Gastrocnemius medialis (tissue), 4 donors: ENCODE results near the gene CFLAR. TPM values are rescaled to one million over a fixed set of nuclear protein-coding genes. Genes with fewer than 3 reads are reported as not detected.

Source experiments
- ATAC-seq, 2 donors: fragments of 150-250 bp; one replicate each; pipeline ENCODE4 v1.9.1; 2016
- DNase-seq, 2 donors: peaks; one replicate each; pipeline ENCODE4 v3.0.0-alpha.2; 2019
- H3K27ac ChIP-seq, 4 donors: fragments of 200-600 bp; sonication (generic); 1 replicate in 1 of 4; 2 replicates in 3 of 4; pipeline ENCODE4 v1.5.1; 2016 to 2018; ENCODE audit warnings: mild to moderate bottlenecking in 2 of 4, moderate library complexity in 1 of 4
- H3K27me3 ChIP-seq, 3 donors: fragments of 200-600 bp; sonication (generic) in 2 of 3; 1 replicate in 1 of 3; 2 replicates in 2 of 3; pipeline versions ENCODE4 v1.5.1 to v1.6.0; 2016 to 2019; ENCODE audit warnings: mild to moderate bottlenecking in 1 of 3, moderate library complexity in 1 of 3
- H3K36me3 ChIP-seq, 2 donors: fragments of 200-600 bp; sonication (generic) in 1 of 2; one replicate each; pipeline ENCODE4 v1.5.1; 2017 to 2018
- H3K4me1 ChIP-seq, 2 donors: fragments of 200-600 bp; sonication (generic) in 1 of 2; one replicate each; pipeline ENCODE4 v1.5.1; 2016 to 2017; ENCODE audit warnings: mild to moderate bottlenecking in 2 of 2
- H3K4me3 ChIP-seq, 4 donors: fragments of 200-600 bp; sonication (generic) in 3 of 4; 1 replicate in 1 of 4; 2 replicates in 3 of 4; pipeline ENCODE4 v1.5.1; 2016 to 2019; ENCODE audit warnings: mild to moderate bottlenecking in 2 of 4
- H3K9me3 ChIP-seq, 3 donors: fragments of 200-600 bp; sonication (generic) in 2 of 3; 1 replicate in 1 of 3; 2 replicates in 2 of 3; pipeline ENCODE4 v1.5.1; 2016 to 2019
- CTCF ChIP-seq, 5 experiments: fragments of 450-650 bp in 3 of 5; fragments of 200-600 bp in 2 of 5; sonication (generic) in 2 of 5; IDR thresholded peaks in 4 of 5; conservative IDR thresholded peaks in 1 of 5; 1 replicate in 4 of 5; 2 replicates in 1 of 5; pipeline ENCODE4 v1.5.1; 2016 to 2019; ENCODE audit warnings: antibody characterized with exemption in 5 of 5, mild to moderate bottlenecking in 3 of 5, moderate library complexity in 3 of 5
- POLR2A ChIP-seq, 2 donors: fragments of 450-650 bp; IDR thresholded peaks; one replicate each; pipeline ENCODE4 v1.6.1; 2017; ENCODE audit warnings: antibody characterized with exemption in 2 of 2, mild to moderate bottlenecking in 2 of 2, moderate library complexity in 2 of 2
- in situ Hi-C, 4 donors: fragments of 200-750 bp; cut with MboI; loops; one replicate each; pipeline versions ENCODE4 v1.15.0 to v1.8.0; 2017; ENCODE audit warnings: low sequenced_read_pairs in 4 of 4
- intact Hi-C: fragments of 100-400 bp; cut with DNase I; formaldehyde crosslinking; loops from one replicate; pipeline ENCODE4 v1.15.1; 2023; ENCODE audit warnings: low total_unique reads
- total RNA-seq, 4 donors: library from RNA; depleted of rRNA; stranded (reverse); fragments of >200 nt; gene quantifications; one replicate each; pipeline versions ENCODE4 v1.1.0 to v1.2.3, GENCODE V29; 2016

CFLAR gene
- total RNA-seq, 4 donors from 2014 or later = 298 to 491 (median 352) TPM

GRCh38 chr2:201110615-201111014 lies 5.3 kb upstream of the CFLAR start:
- peaks cover 18 to 22% of the 10 kb centered on the region in 2 donors for H3K4me1 ChIP-seq
- no peaks in the 10 kb centered on the region for H3K36me3 ChIP-seq
- DNase-seq (no peak), ATAC-seq (peak; percentile 76 to 87)
- no peak for TF ChIP-seq CTCF (IDR thresholded peaks at IDR 0.05 in 4 of 5, conservative IDR thresholded peaks at IDR 0.05 in 1 of 5)
- intact Hi-C loops (loop anchor here (2.0 kb wide), 1 partner anchor 52 kb away; no protein-coding TSS in a partner anchor), in situ Hi-C loops (no loop called here)
- H3K27ac ChIP-seq = peak overlapping the region; percentile 4 to 72 (median 56)
- no peak overlapping the region for H3K4me3 ChIP-seq
- no peaks in the 10 kb centered on the region for H3K27me3 ChIP-seq
- H3K9me3 ChIP-seq = no peaks in the 10 kb centered on the region

- Histone ChIP-seq H3K9me3 (no peaks in the 10 kb centered on the region), H3K4me3 (no peak overlapping the region), H3K27me3 (no peaks in the 10 kb centered on the region), H3K36me3 (no peaks in the 10 kb centered on the region), H3K27ac (peak overlapping the region; percentile 4 to 72 (median 56)), H3K4me1 (peaks cover 18 to 22% of the 10 kb centered on the region in 2 donors)
- no peak for DNase-seq
- TF ChIP-seq CTCF (IDR thresholded peaks at IDR 0.05 in 4 of 5, conservative IDR thresholded peaks at IDR 0.05 in 1 of 5) = no peak
- no peak for TF ChIP-seq POLR2A (IDR thresholded peaks at IDR 0.05)
- in situ Hi-C loops = no loop called here
- peak in 1 of 2 donors; percentile 4 for ATAC-seq
- intact Hi-C loops = loop anchor here (2.0 kb wide), 1 partner anchor 52 kb away; no protein-coding TSS in a partner anchor
These were observed 4.9 kb upstream of the CFLAR start for GRCh38 chr2:201111096-201111495.

GRCh38 chr2:201114350-201114749 lies 1.6 kb upstream of the CFLAR start:
- Histone ChIP-seq H3K36me3 (no peaks in the 10 kb centered on the region), H3K4me3 (peak overlapping the region in 2 of 4 donors; percentile 92 to 95), H3K4me1 (peaks cover 14 to 16% of the 10 kb centered on the region in 2 donors), H3K27ac (peak overlapping the region; percentile 38 to 100 (median 98)), H3K9me3 (no peaks in the 10 kb centered on the region), H3K27me3 (no peaks in the 10 kb centered on the region)
- intact Hi-C loops (no loop called here), in situ Hi-C loops (no loop called here)
- ATAC-seq (no peak), DNase-seq (no peak)
- TF ChIP-seq POLR2A (IDR thresholded peaks at IDR 0.05) (no peak), CTCF (IDR thresholded peaks at IDR 0.05 in 4 of 5, conservative IDR thresholded peaks at IDR 0.05 in 1 of 5) (no peak)

GRCh38 chr2:201114846-201115245 lies 1.1 kb upstream of the CFLAR start:
- Histone ChIP-seq H3K27me3 (no peaks in the 10 kb centered on the region), H3K4me3 (peak overlapping the region in 2 of 4 donors; percentile 92 to 95), H3K27ac (peak overlapping the region; percentile 95 to 100 (median 98)), H3K36me3 (no peaks in the 10 kb centered on the region), H3K4me1 (peaks cover 13 to 14% of the 10 kb centered on the region in 2 donors), H3K9me3 (no peaks in the 10 kb centered on the region)
- intact Hi-C loops = loop anchor here (5.0 kb wide), 2 partner anchors 303 to 738 kb away; partner anchors contain the start of gene BZW1
- in situ Hi-C loops = loop anchor here in 1 of 4 donors (5.0 kb wide), 1 partner anchor 37 kb away; no protein-coding TSS in a partner anchor
- TF ChIP-seq POLR2A (IDR thresholded peaks at IDR 0.05) (no peak), CTCF (IDR thresholded peaks at IDR 0.05 in 4 of 5, conservative IDR thresholded peaks at IDR 0.05 in 1 of 5) (no peak)
- DNase-seq (no peak), ATAC-seq (no peak)
